ENCODE results near the gene LRRC74A. TPM values are rescaled to one million over a fixed set of nuclear protein-coding genes. Genes with fewer than 3 reads are reported as not detected.

Gene LRRC74A
- total RNA-seq, 3 donors from 2014 or later (not counting 1 experiment from before 2014, with no cell fraction given): not detected

GRCh38 chr14:76784881-76785280 lies 41.3 kb upstream of the LRRC74A start:
- H3K36me3 ChIP-seq (ENCODE audit: control insufficient read depth, insufficient read depth, low read length): peaks cover 49% of the 10 kb centered on the region

GRCh38 chr14:76786601-76787000 lies 39.6 kb upstream of the LRRC74A start:
- Histone ChIP-seq H3K27ac (ENCODE audit: low read length) (no peak overlapping the region), H3K4me3 (ENCODE audit: low read length) (no peak overlapping the region), H3K4me1 (ENCODE audit: control insufficient read depth, insufficient read depth, low read length) (peaks cover 10% of the 10 kb centered on the region), H3K9me3 (ENCODE audit: control insufficient read depth, insufficient read depth, low read length) (no peaks in the 10 kb centered on the region), H3K36me3 (ENCODE audit: control insufficient read depth, insufficient read depth, low read length) (peaks cover 58% of the 10 kb centered on the region), H3K27me3 (ENCODE audit: control insufficient read depth, insufficient read depth, low read length) (no peaks in the 10 kb centered on the region)
- TF ChIP-seq, protein P1, sequence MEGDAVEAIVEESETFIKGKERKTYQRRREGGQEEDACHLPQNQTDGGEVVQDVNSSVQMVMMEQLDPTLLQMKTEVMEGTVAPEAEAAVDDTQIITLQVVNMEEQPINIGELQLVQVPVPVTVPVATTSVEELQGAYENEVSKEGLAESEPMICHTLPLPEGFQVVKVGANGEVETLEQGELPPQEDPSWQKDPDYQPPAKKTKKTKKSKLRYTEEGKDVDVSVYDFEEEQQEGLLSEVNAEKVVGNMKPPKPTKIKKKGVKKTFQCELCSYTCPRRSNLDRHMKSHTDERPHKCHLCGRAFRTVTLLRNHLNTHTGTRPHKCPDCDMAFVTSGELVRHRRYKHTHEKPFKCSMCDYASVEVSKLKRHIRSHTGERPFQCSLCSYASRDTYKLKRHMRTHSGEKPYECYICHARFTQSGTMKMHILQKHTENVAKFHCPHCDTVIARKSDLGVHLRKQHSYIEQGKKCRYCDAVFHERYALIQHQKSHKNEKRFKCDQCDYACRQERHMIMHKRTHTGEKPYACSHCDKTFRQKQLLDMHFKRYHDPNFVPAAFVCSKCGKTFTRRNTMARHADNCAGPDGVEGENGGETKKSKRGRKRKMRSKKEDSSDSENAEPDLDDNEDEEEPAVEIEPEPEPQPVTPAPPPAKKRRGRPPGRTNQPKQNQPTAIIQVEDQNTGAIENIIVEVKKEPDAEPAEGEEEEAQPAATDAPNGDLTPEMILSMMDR (IDR thresholded peaks at IDR 0.05): no peak
- intact Hi-C loops (cut with micrococcal nuclease): no loop called here
- H3K27ac Mint-ChIP-seq: no peak overlapping the region
- no peaks in the 10 kb centered on the region for H3K36me3 Mint-ChIP-seq
- WGBS (ENCODE audit: insufficient coverage): 100% methylated on average over 2 of the region's 2 CpGs
- no peaks in the 10 kb centered on the region for H3K9me3 Mint-ChIP-seq
- no peaks in the 10 kb centered on the region for H3K27me3 Mint-ChIP-seq (ENCODE audit: low read depth in 2 of 2)
- peaks cover 10 to 16% of the 10 kb centered on the region in 2 donors for H3K4me1 Mint-ChIP-seq
- ATAC-seq: no peak
- no peak overlapping the region for H3K4me3 Mint-ChIP-seq
- DNase-seq: no peak

More at GRCh38 chr14:76784881-76785280, 41.3 kb upstream of the LRRC74A start:
- H3K4me1 ChIP-seq (ENCODE audit: control insufficient read depth, insufficient read depth, low read length): peaks cover 10% of the 10 kb centered on the region
- H3K27ac ChIP-seq (ENCODE audit: low read length): no peak overlapping the region
- peak; percentile 85 to 99 (median 97) for ATAC-seq
- DNase-seq: peak; percentile 46 to 75
- peak overlapping the region in 1 of 2 donors; percentile 23 for H3K27ac Mint-ChIP-seq
- no CpG with 5 or more reads among the region's 2 CpGs for WGBS (ENCODE audit: insufficient coverage)
- H3K27me3 ChIP-seq (ENCODE audit: control insufficient read depth, insufficient read depth, low read length): no peaks in the 10 kb centered on the region
- TF ChIP-seq, protein P1 (IDR thresholded peaks at IDR 0.05): peak; percentile 53
- H3K4me3 Mint-ChIP-seq: no peak overlapping the region
- no peaks in the 10 kb centered on the region for H3K9me3 ChIP-seq (ENCODE audit: control insufficient read depth, insufficient read depth, low read length)
- no peaks in the 10 kb centered on the region for H3K36me3 Mint-ChIP-seq
- peaks cover 10 to 16% of the 10 kb centered on the region in 2 donors for H3K4me1 Mint-ChIP-seq
- no peaks in the 10 kb centered on the region for H3K9me3 Mint-ChIP-seq
- no peaks in the 10 kb centered on the region for H3K27me3 Mint-ChIP-seq (ENCODE audit: low read depth in 2 of 2)
- no peak overlapping the region for H3K4me3 ChIP-seq (ENCODE audit: low read length)
- intact Hi-C loops (cut with micrococcal nuclease): loop anchor here (1.0 kb wide), 1 partner anchor 75 kb away; no protein-coding TSS in a partner anchor

GRCh38 chr14:76792422-76792821 lies 33.8 kb upstream of the LRRC74A start:
- no peaks in the 10 kb centered on the region for H3K27me3 Mint-ChIP-seq (ENCODE audit: low read depth in 2 of 2)
- Histone ChIP-seq H3K27me3 (ENCODE audit: control insufficient read depth, insufficient read depth, low read length) (no peaks in the 10 kb centered on the region), H3K36me3 (ENCODE audit: control insufficient read depth, insufficient read depth, low read length) (peaks cover 45% of the 10 kb centered on the region), H3K9me3 (ENCODE audit: control insufficient read depth, insufficient read depth, low read length) (no peaks in the 10 kb centered on the region), H3K4me3 (ENCODE audit: low read length) (no peak overlapping the region), H3K27ac (ENCODE audit: low read length) (no peak overlapping the region), H3K4me1 (ENCODE audit: control insufficient read depth, insufficient read depth, low read length) (no peaks in the 10 kb centered on the region)
- WGBS (ENCODE audit: insufficient coverage): no CpG with 5 or more reads among the region's 2 CpGs
- no peaks in the 10 kb centered on the region for H3K9me3 Mint-ChIP-seq
- H3K36me3 Mint-ChIP-seq: peaks cover 12% of the 10 kb centered on the region
- no peak overlapping the region for H3K4me3 Mint-ChIP-seq
- DNase-seq (no peak), ATAC-seq (no peak)
- no peak overlapping the region for H3K27ac Mint-ChIP-seq
- TF ChIP-seq, protein P1 (IDR thresholded peaks at IDR 0.05): no peak
- intact Hi-C loops (cut with micrococcal nuclease): no loop called here
- H3K4me1 Mint-ChIP-seq: no peaks in the 10 kb centered on the region

- Histone ChIP-seq H3K4me3 (ENCODE audit: low read length) (no peak overlapping the region), H3K9me3 (ENCODE audit: control insufficient read depth, insufficient read depth, low read length) (no peaks in the 10 kb centered on the region), H3K4me1 (ENCODE audit: control insufficient read depth, insufficient read depth, low read length) (no peaks in the 10 kb centered on the region), H3K27me3 (ENCODE audit: control insufficient read depth, insufficient read depth, low read length) (no peaks in the 10 kb centered on the region), H3K36me3 (ENCODE audit: control insufficient read depth, insufficient read depth, low read length) (peaks cover 48% of the 10 kb centered on the region), H3K27ac (ENCODE audit: low read length) (no peak overlapping the region)
- Mint-ChIP-seq H3K27me3 (ENCODE audit: low read depth in 2 of 2) (no peaks in the 10 kb centered on the region), H3K4me1 (no peaks in the 10 kb centered on the region), H3K9me3 (no peaks in the 10 kb centered on the region), H3K36me3 (peaks cover 12% of the 10 kb centered on the region), H3K4me3 (no peak overlapping the region), H3K27ac (no peak overlapping the region)
- DNase-seq: no peak
- intact Hi-C loops (cut with micrococcal nuclease): no loop called here
- ATAC-seq: no peak
- TF ChIP-seq, protein P1 (IDR thresholded peaks at IDR 0.05): no peak
- WGBS (ENCODE audit: insufficient coverage): 75% methylated on average over 3 of the region's 4 CpGs
Observed at GRCh38 chr14:76793324-76793723, 32.9 kb upstream of the LRRC74A start.
